HepG2 (cell line): Measurements from ENCODE around the gene DCAF6. TPM values are rescaled to one million over a fixed set of nuclear protein-coding genes. Genes with fewer than 3 reads are reported as not detected.

ENCODE experiments used
- ATAC-seq: fragments of 200-7000 bp; cut with Tn5 transposase; 3 replicates; pipeline ENCODE4 v1.9.1; 2020; ENCODE audit warnings: mild to moderate bottlenecking, moderate library complexity
- BruUV-seq: library from RNA; stranded (reverse); fragments of 400-500 nt; replicated peaks from 2 replicates; lab custom pipeline; 2021; lab: Mats Ljungman, UMichigan
- CTCF ChIA-PET: fragments of 300-600 bp; formaldehyde crosslinking; extraction: SDS; loops from one replicate; lab custom pipeline; 2021; ENCODE audit warnings: low total read pairs, inconsistent platforms, low intra/inter-chr PET ratio; lab: Yijun Ruan, JAX
- POLR2A ChIA-PET: fragments of 350-600 bp; sonication (Branson Sonifier 250); formaldehyde crosslinking; loops from one replicate; lab custom pipeline; 2020; ENCODE audit warnings: antibody characterized with exemption, inconsistent platforms; lab: Yijun Ruan, JAX
- DNase-seq: peaks from one replicate; pipeline ENCODE4 v3.0.0-alpha.2; 2015; ENCODE audit warnings: low spot score
- FAIRE-seq: peaks from 3 replicates; lab custom pipeline; 2011; peaks lifted over from hg19 to GRCh38; lab: Jason Lieb, UNC
- H2AFZ ChIP-seq: one replicate; pipeline ENCODE4 v1.6.1; 2011; ENCODE audit warnings: low read length, inconsistent platforms
- H3K27ac ChIP-seq: fragments of 300-600 bp; 3 replicates; pipeline ENCODE4 v1.8.0; 2011; ENCODE audit warnings: mixed run types, mild to moderate bottlenecking, mixed read lengths, low read length, inconsistent platforms; ENCODE audit not compliant: insufficient read depth; ENCODE audit errors: extremely low read length
- H3K27me3 ChIP-seq, 2 experiments: fragments of 200-600 bp in 1 of 2; 2 replicates in 1 of 2; 3 replicates in 1 of 2; pipeline versions ENCODE4 v1.6.0 to v1.8.0; 2011; ENCODE audit warnings: low read length in 2 of 2, mild to moderate bottlenecking in 2 of 2, moderate library complexity in 2 of 2, inconsistent platforms in 1 of 2; ENCODE audit not compliant: insufficient read depth in 2 of 2, control insufficient read depth in 1 of 2
- H3K36me3 ChIP-seq, 2 experiments: fragments of 200-600 bp in 1 of 2; replicated peaks in 1 of 2; 2 replicates in 1 of 2; 3 replicates in 1 of 2; pipeline versions ENCODE4 v1.5.1 to v1.8.0; 2011; ENCODE audit warnings: low read length in 2 of 2, inconsistent platforms in 1 of 2; ENCODE audit not compliant: insufficient read depth in 2 of 2, control insufficient read depth in 1 of 2
- H3K4me1 ChIP-seq: 2 replicates; pipeline ENCODE4 v1.5.1; 2012; ENCODE audit warnings: low read length, inconsistent platforms; ENCODE audit not compliant: insufficient read depth
- H3K4me2 ChIP-seq: 2 replicates; pipeline ENCODE4 v1.6.0; 2011; ENCODE audit warnings: low read depth, low read length, inconsistent platforms
- H3K4me3 ChIP-seq, 3 experiments: fragments of 200-600 bp in 1 of 3; sonication (generic), shearing (Covaris generic) in 1 of 3; replicated peaks in 1 of 3; 2 replicates each; pipeline ENCODE4 v1.5.1; 2011 to 2016; ENCODE audit warnings: low read length in 3 of 3, inconsistent platforms in 2 of 3, low read depth in 2 of 3, mild to moderate bottlenecking in 2 of 3, control low read depth in 1 of 3, mixed read lengths in 1 of 3; ENCODE audit not compliant: insufficient read depth in 1 of 3
- H3K79me2 ChIP-seq: one replicate; pipeline ENCODE4 v1.6.1; 2011; ENCODE audit warnings: low read length, inconsistent platforms; ENCODE audit not compliant: insufficient read depth
- H3K9ac ChIP-seq: 2 replicates; pipeline ENCODE4 v1.6.0; 2011; ENCODE audit warnings: mild to moderate bottlenecking, low read depth, low read length, inconsistent platforms; ENCODE audit not compliant: insufficient read depth
- H3K9me3 ChIP-seq: 2 replicates; pipeline ENCODE4 v1.5.1; 2012; ENCODE audit warnings: mild to moderate bottlenecking, low read length
- H4K20me1 ChIP-seq: 2 replicates; pipeline ENCODE4 v1.6.0; 2011; ENCODE audit warnings: inconsistent platforms, mild to moderate bottlenecking, low read length, moderate library complexity; ENCODE audit not compliant: insufficient read depth
- ARNT ChIP-seq: fragments of 450-650 bp; IDR thresholded peaks from 2 replicates; pipeline ENCODE4 v1.6.1; 2017
- BCL3 ChIP-seq: sonication (generic); formaldehyde crosslinking; IDR thresholded peaks from 2 replicates; pipeline ENCODE4 v1.5.1; 2020; ENCODE audit warnings: mild to moderate bottlenecking, missing genetic modification reagents, moderate library complexity
- MATR3 ChIP-seq: sonication (generic); formaldehyde crosslinking; IDR thresholded peaks from 2 replicates; pipeline ENCODE4 v1.4.0; 2020; ENCODE audit warnings: missing genetic modification reagents
- MEF2D ChIP-seq: sonication (generic); formaldehyde crosslinking; IDR thresholded peaks from 2 replicates; pipeline ENCODE4 v1.5.1; 2020; ENCODE audit warnings: mild to moderate bottlenecking, missing genetic modification reagents
- MLLT10 ChIP-seq: sonication (generic); formaldehyde crosslinking; IDR thresholded peaks from 2 replicates; pipeline ENCODE4 v1.4.0; 2020; ENCODE audit warnings: missing genetic modification reagents
- NFRKB ChIP-seq: fragments of 450-650 bp; IDR thresholded peaks from 2 replicates; pipeline ENCODE4 v1.6.1; 2017
- NFYC ChIP-seq: IDR thresholded peaks from 2 replicates; pipeline ENCODE4 v1.6.1; 2016; ENCODE audit warnings: missing genetic modification reagents, missing compliant biosample characterization
- PITX1 ChIP-seq: sonication (generic); formaldehyde crosslinking; IDR thresholded peaks from 2 replicates; pipeline ENCODE4 v1.5.1; 2020; ENCODE audit warnings: mild to moderate bottlenecking, missing genetic modification reagents
- SP1 ChIP-seq, 2 experiments: fragments of 450-650 bp in 1 of 2; sonication (generic) in 1 of 2; formaldehyde crosslinking in 1 of 2; IDR thresholded peaks; 2 replicates each; pipeline versions ENCODE4 v1.4.0 to v1.6.1; 2016 to 2020; ENCODE audit warnings: missing genetic modification reagents in 1 of 2
- TIGD3 ChIP-seq: sonication (generic); formaldehyde crosslinking; IDR thresholded peaks from 2 replicates; pipeline ENCODE4 v1.5.1; 2020; ENCODE audit warnings: mild to moderate bottlenecking, missing genetic modification reagents, borderline replicate concordance
- ZNF121 ChIP-seq: sonication (generic); formaldehyde crosslinking; IDR thresholded peaks from 2 replicates; pipeline ENCODE4 v1.5.0; 2020; ENCODE audit warnings: mild to moderate bottlenecking, missing genetic modification reagents
- ZNF441 ChIP-seq: sonication (generic); formaldehyde crosslinking; IDR thresholded peaks from 2 replicates; pipeline ENCODE4 v1.7.0; 2021; ENCODE audit warnings: missing genetic modification reagents, borderline replicate concordance
- ZNF674 ChIP-seq: sonication (generic); formaldehyde crosslinking; IDR thresholded peaks from 2 replicates; pipeline ENCODE4 v1.5.0; 2020; ENCODE audit warnings: low read depth, mild to moderate bottlenecking, missing genetic modification reagents
- ZNF7 ChIP-seq: IDR thresholded peaks from 2 replicates; pipeline ENCODE4 v1.6.1; 2016; ENCODE audit warnings: missing biosample characterization, missing genetic modification reagents
- ZUFSP ChIP-seq: sonication (generic); formaldehyde crosslinking; IDR thresholded peaks from 2 replicates; pipeline ENCODE4 v1.9.0; 2021; ENCODE audit warnings: missing genetic modification reagents, mild to moderate bottlenecking, borderline replicate concordance
- WGBS: methylation state at CpG from one replicate; pipeline ENCODE4 v1.1.6; 2017; ENCODE audit warnings: low lambda C conversion rate; 5-methylcytosine and 5-hydroxymethylcytosine counted together
- in situ Hi-C: cut with HindIII; loops from 2 replicates; pipeline ENCODE4 v1.10.0; 2017; ENCODE audit warnings: low pct_unique_long_range_greater_than_20kb; ENCODE audit not compliant: extremely low pct_ligation_motif_present
- intact Hi-C: fragments of 100-400 bp; cut with micrococcal nuclease; formaldehyde crosslinking; loops from one replicate; pipeline ENCODE4 v1.10.0; 2022; ENCODE audit not compliant: unreplicated experiment
- polyA plus RNA-seq, 8 experiments: library from polyadenylated mRNA; depleted of rRNA in 3 of 8; stranded (reverse) in 7 of 8; unstranded in 1 of 8; fragments of >200 nt; fragmentation: Illumina TruSeq in 4 of 8; extraction: Trizol in 4 of 8; gene quantifications; 2 replicates each; pipeline versions ENCODE4 v1.2.1 to v1.2.3, GENCODE V29; 2011 to 2016; ENCODE audit warnings: low read depth in 4 of 8, missing spikeins in 1 of 8, mixed read lengths in 1 of 8; ENCODE audit not compliant: insufficient read depth in 1 of 8
- total RNA-seq, 5 experiments: library from RNA; depleted of rRNA; stranded (reverse); fragments of >200 nt; fragmentation: Illumina TruSeq; extraction: Trizol; gene quantifications; 2 replicates each; pipeline ENCODE4 v1.2.3, GENCODE V29; 2016; ENCODE audit warnings: low read depth in 1 of 5
- TF ChIP-seq, protein P1 (sequence below): sonication (generic); formaldehyde crosslinking; IDR thresholded peaks from 2 replicates; pipeline ENCODE4 v1.4.0; 2020; ENCODE audit warnings: missing genetic modification reagents
- TF ChIP-seq, protein P2 (sequence below): IDR thresholded peaks from 2 replicates; pipeline ENCODE4 v1.6.1; 2012; ENCODE audit warnings: low read length, improper control_type of control experiment

Gene DCAF6
- total and polyA plus RNA-seq, 2 of the 13 experiments (the other 11 are each of a cell fraction or from before 2014, with no cell fraction given) = 24.7 to 33.7 TPM

GRCh38 chr1:168097921-168098528, 161.5 kb downstream of the DCAF6 start:
- WGBS = 53% methylated on average over 9 of the region's 12 CpGs
- TF ChIP-seq TIGD3 = no peak
- no peak for TF ChIP-seq MATR3
- no peak for TF ChIP-seq BCL3 (CRISPR knock-in tag)
- TF ChIP-seq ZNF7 = no peak
- TF ChIP-seq ZNF121 = no peak
- no peak for TF ChIP-seq NFYC (CRISPR knock-in tag)
- TF ChIP-seq ZNF674 (CRISPR knock-in tag) = no peak
- no peak for TF ChIP-seq ARNT
- TF ChIP-seq NFRKB = no peak
- TF ChIP-seq PITX1 (CRISPR knock-in tag) = no peak
- TF ChIP-seq, protein P1, sequence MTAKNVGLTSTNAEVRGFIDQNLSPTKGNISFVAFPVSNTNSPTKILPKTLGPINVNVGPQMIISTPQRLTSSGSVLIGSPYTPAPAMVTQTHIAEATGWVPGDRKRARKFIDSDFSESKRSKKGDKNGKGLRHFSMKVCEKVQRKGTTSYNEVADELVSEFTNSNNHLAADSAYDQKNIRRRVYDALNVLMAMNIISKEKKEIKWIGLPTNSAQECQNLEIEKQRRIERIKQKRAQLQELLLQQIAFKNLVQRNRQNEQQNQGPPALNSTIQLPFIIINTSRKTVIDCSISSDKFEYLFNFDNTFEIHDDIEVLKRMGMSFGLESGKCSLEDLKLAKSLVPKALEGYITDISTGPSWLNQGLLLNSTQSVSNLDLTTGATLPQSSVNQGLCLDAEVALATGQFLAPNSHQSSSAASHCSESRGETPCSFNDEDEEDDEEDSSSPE (CRISPR knock-in tag) = no peak
- TF ChIP-seq ZUFSP (CRISPR knock-in tag) = no peak
- TF ChIP-seq, protein P2, sequence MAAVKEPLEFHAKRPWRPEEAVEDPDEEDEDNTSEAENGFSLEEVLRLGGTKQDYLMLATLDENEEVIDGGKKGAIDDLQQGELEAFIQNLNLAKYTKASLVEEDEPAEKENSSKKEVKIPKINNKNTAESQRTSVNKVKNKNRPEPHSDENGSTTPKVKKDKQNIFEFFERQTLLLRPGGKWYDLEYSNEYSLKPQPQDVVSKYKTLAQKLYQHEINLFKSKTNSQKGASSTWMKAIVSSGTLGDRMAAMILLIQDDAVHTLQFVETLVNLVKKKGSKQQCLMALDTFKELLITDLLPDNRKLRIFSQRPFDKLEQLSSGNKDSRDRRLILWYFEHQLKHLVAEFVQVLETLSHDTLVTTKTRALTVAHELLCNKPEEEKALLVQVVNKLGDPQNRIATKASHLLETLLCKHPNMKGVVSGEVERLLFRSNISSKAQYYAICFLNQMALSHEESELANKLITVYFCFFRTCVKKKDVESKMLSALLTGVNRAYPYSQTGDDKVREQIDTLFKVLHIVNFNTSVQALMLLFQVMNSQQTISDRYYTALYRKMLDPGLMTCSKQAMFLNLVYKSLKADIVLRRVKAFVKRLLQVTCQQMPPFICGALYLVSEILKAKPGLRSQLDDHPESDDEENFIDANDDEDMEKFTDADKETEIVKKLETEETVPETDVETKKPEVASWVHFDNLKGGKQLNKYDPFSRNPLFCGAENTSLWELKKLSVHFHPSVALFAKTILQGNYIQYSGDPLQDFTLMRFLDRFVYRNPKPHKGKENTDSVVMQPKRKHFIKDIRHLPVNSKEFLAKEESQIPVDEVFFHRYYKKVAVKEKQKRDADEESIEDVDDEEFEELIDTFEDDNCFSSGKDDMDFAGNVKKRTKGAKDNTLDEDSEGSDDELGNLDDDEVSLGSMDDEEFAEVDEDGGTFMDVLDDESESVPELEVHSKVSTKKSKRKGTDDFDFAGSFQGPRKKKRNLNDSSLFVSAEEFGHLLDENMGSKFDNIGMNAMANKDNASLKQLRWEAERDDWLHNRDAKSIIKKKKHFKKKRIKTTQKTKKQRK = no peak
- no peak for TF ChIP-seq SP1 (IDR thresholded peaks at IDR 0.05)
- no peak for TF ChIP-seq SP1 (CRISPR knock-in tag; IDR thresholded peaks at IDR 0.05)
- no peak for TF ChIP-seq ZNF441 (CRISPR knock-in tag)
- TF ChIP-seq MEF2D (CRISPR knock-in tag) = no peak
- TF ChIP-seq MLLT10 (CRISPR knock-in tag) = no peak

More at GRCh38 chr1:168097921-168098528, 161.5 kb downstream of the DCAF6 start:
- H3K27ac ChIP-seq = no peak overlapping the region
- H3K4me1 ChIP-seq = no peaks in the 10 kb centered on the region
- ChIA-PET POLR2A (no interaction called here), CTCF (no interaction called here)
- no peaks in the 10 kb centered on the region for H3K79me2 ChIP-seq
- no TSS peak for BruUV-seq
- H2AFZ ChIP-seq = no peak overlapping the region
- H3K36me3 ChIP-seq = no peaks in the 10 kb centered on the region
- ATAC-seq (no peak), FAIRE-seq (no peak), DNase-seq (no peak)
- H4K20me1 ChIP-seq = no peaks in the 10 kb centered on the region
- no peak overlapping the region for H3K4me3 ChIP-seq
- in situ Hi-C loops = no loop called here
- no peaks in the 10 kb centered on the region for H3K9me3 ChIP-seq
- H3K9ac ChIP-seq = no peak overlapping the region
- H3K4me2 ChIP-seq = no peak overlapping the region
- intact Hi-C loops = no loop called here
- H3K27me3 ChIP-seq = peaks cover 3 to 4% of the 10 kb centered on the region in 2 experiments; a peak in 1 of 5 replicates
